ENCODE data around the gene NLRP8. TPM values are rescaled to one million over a fixed set of nuclear protein-coding genes. Genes with fewer than 3 reads are reported as not detected.

Gene NLRP8
- total RNA-seq, 1 experiment from 2014 or later, result not detected

GRCh38 chr19:55939206-55939605, 8.4 kb upstream of the NLRP8 start:
- Histone ChIP-seq H3K4me1 (ENCODE audit: insufficient read depth, low read length) (no peaks in the 10 kb centered on the region), H3K14ac (ENCODE audit: insufficient read depth, low read length) (no peak overlapping the region), H3K9me3 (ENCODE audit: control insufficient read depth, low read depth, low read length) (peaks cover 66% of the 10 kb centered on the region), H2BK12ac (ENCODE audit: insufficient read length, low read depth, low read length) (no peak overlapping the region), H4K8ac (replicated peaks; ENCODE audit: insufficient read length, low read depth, low read length) (no peak overlapping the region), H2BK20ac (ENCODE audit: low read depth, low read length, poor library complexity, severe bottlenecking) (no peak overlapping the region), H4K5ac (ENCODE audit: insufficient read length, low read depth, low read length) (no peak overlapping the region), H2BK120ac (ENCODE audit: low read depth, low read length, poor library complexity, severe bottlenecking) (no peak overlapping the region), H4K20me1 (ENCODE audit: control insufficient read depth, insufficient read depth, insufficient read length) (no peaks in the 10 kb centered on the region), H3K4me2 (ENCODE audit: insufficient read depth, insufficient read length, low read length) (no peak overlapping the region), H3K56ac (ENCODE audit: insufficient read length, low read depth, low read length) (no peak overlapping the region), H2BK5ac (ENCODE audit: insufficient read length, low read length) (no peak overlapping the region), H3K9ac (ENCODE audit: extremely low read depth, insufficient read length, low read length) (no peak overlapping the region), H2BK15ac (ENCODE audit: low read depth, low read length) (no peak overlapping the region), H3T11ph (ENCODE audit: low read length) (no peak overlapping the region), H4K91ac (ENCODE audit: insufficient read length, low read depth, low read length) (no peak overlapping the region), H2AK5ac (ENCODE audit: insufficient read length, low read length) (no peak overlapping the region), H3K79me2 (ENCODE audit: insufficient read depth, low read length) (no peaks in the 10 kb centered on the region), H3K27me3 (ENCODE audit: insufficient read depth, low read length) (no peaks in the 10 kb centered on the region), H3K23me2 (ENCODE audit: insufficient read length, low read depth, low read length, poor library complexity, severe bottlenecking) (no peaks in the 10 kb centered on the region), H2AFZ (ENCODE audit: low read length) (no peak overlapping the region), H3K18ac (ENCODE audit: insufficient read length, low read depth, low read length) (no peak overlapping the region), H3K27ac (ENCODE audit: insufficient read length, low read depth, low read length) (no peak overlapping the region), H3K4ac (ENCODE audit: low read depth, low read length) (no peak overlapping the region), H3K23ac (ENCODE audit: insufficient read length, low read depth, low read length) (no peak overlapping the region), H3K79me1 (ENCODE audit: insufficient read depth, low read depth, low read length, poor library complexity, severe bottlenecking) (no peaks in the 10 kb centered on the region)
- DNase-seq, result no peak
- no peak overlapping the region for H3K27ac Mint-ChIP-seq
- TF ChIP-seq CTCF (conservative IDR thresholded peaks at IDR 0.05), result no peak
- no peaks in the 10 kb centered on the region for H3K4me1 Mint-ChIP-seq
- no peak overlapping the region for H3K4me3 Mint-ChIP-seq
- peaks cover 6 to 46% (median 14%) of the 10 kb centered on the region in 3 experiments; a peak in 6 of 7 replicates for H3K36me3 Mint-ChIP-seq (ENCODE audit: insufficient read depth in 1 of 3, low read depth in 3 of 3)
- WGBS (ENCODE audit: extremely low coverage, insufficient read length, low lambda C conversion rate), result no CpG with 5 or more reads among the region's 7 CpGs
- peaks cover 89 to 93% of the 10 kb centered on the region in 2 experiments for H3K9me3 Mint-ChIP-seq
- peaks cover 2% of the 10 kb centered on the region for H3K27me3 Mint-ChIP-seq (ENCODE audit: low read depth)
